PC-3 (cell line): ENCODE results near the gene MPIG6B. TPM values are rescaled to one million over a fixed set of nuclear protein-coding genes. Genes with fewer than 3 reads are reported as not detected.

Experiments used
- ATAC-seq: fragments of 200-7000 bp; cut with Tn5 transposase; 2 replicates; pipeline ENCODE4 v1.9.1; 2020; ENCODE audit warnings: mild to moderate bottlenecking, moderate library complexity
- BruUV-seq: library from RNA; stranded (reverse); fragments of 400-500 nt; replicated peaks from 2 replicates; lab custom pipeline; 2021; lab: Mats Ljungman, UMichigan
- CTCF ChIA-PET: fragments of 300-600 bp; sonication (Branson Sonifier 250); formaldehyde crosslinking; loops from one replicate; lab custom pipeline; 2022; ENCODE audit warnings: antibody characterized with exemption; lab: Charles Lee
- POLR2A ChIA-PET: fragments of 300-600 bp; sonication (Branson Sonifier 250); formaldehyde crosslinking; loops from one replicate; lab custom pipeline; 2022; ENCODE audit warnings: antibody characterized with exemption; ENCODE audit not compliant: unreplicated experiment; lab: Charles Lee
- DNase-seq: peaks from one replicate; pipeline ENCODE4 v3.0.0-alpha.2; 2015
- H2AFZ ChIP-seq: fragments of 300-600 bp; sonication (generic); 2 replicates; pipeline ENCODE4 v1.6.0; 2016; ENCODE audit warnings: antibody characterized with exemption, low read length
- H3F3A ChIP-seq: fragments of 300-600 bp; sonication (generic); one replicate; pipeline ENCODE4 v1.6.0; 2017; ENCODE audit warnings: antibody characterized with exemption, low read length, control low read depth, mild to moderate bottlenecking; ENCODE audit not compliant: unreplicated experiment
- H3K27ac ChIP-seq: fragments of 300-600 bp; sonication (generic); 2 replicates; pipeline ENCODE4 v1.5.1; 2016; ENCODE audit warnings: mild to moderate bottlenecking, low read length
- H3K27me3 ChIP-seq: fragments of 300-600 bp; sonication (generic); 2 replicates; pipeline ENCODE4 v1.6.1; 2016; ENCODE audit warnings: low read length, mixed read lengths
- H3K36me3 ChIP-seq: fragments of 300-600 bp; sonication (generic); 2 replicates; pipeline ENCODE4 v1.6.1; 2016; ENCODE audit warnings: low read depth, mixed run types, low read length, mixed read lengths
- H3K4me1 ChIP-seq: fragments of 300-600 bp; sonication (generic); 2 replicates; pipeline ENCODE4 v1.5.1; 2016; ENCODE audit warnings: low read length; ENCODE audit not compliant: insufficient read depth
- H3K4me2 ChIP-seq: fragments of 300-600 bp; sonication (generic); 2 replicates; pipeline ENCODE4 v1.6.0; 2016; ENCODE audit warnings: low read length
- H3K4me3 ChIP-seq: fragments of 300-600 bp; sonication (generic); 2 replicates; pipeline ENCODE4 v1.5.1; 2016; ENCODE audit warnings: mild to moderate bottlenecking, low read length, mixed read lengths
- H3K79me2 ChIP-seq: fragments of 300-600 bp; sonication (generic); 2 replicates; pipeline ENCODE4 v1.6.1; 2017; ENCODE audit warnings: low read length, mixed read lengths
- H3K9ac ChIP-seq: fragments of 300-600 bp; sonication (generic); 2 replicates; pipeline ENCODE4 v1.6.0; 2016; ENCODE audit warnings: mild to moderate bottlenecking, low read length
- H3K9me2 ChIP-seq: fragments of 300-600 bp; sonication (generic); replicated peaks from 2 replicates; pipeline ENCODE4 v1.6.1; 2016; ENCODE audit warnings: mixed run types, low read length, mixed read lengths
- H3K9me3 ChIP-seq: fragments of 300-600 bp; sonication (generic); 2 replicates; pipeline ENCODE4 v1.6.1; 2016; ENCODE audit warnings: low read length, mixed read lengths
- H4K20me1 ChIP-seq: fragments of 300-600 bp; sonication (generic); 2 replicates; pipeline ENCODE4 v1.6.1; 2016; ENCODE audit warnings: low read length, mixed read lengths
- CTCF ChIP-seq: fragments of 300-600 bp; sonication (generic); conservative IDR thresholded peaks from 2 replicates; pipeline ENCODE4 v1.5.1; 2017; ENCODE audit warnings: antibody characterized with exemption, low read depth, mild to moderate bottlenecking, low read length
- EZH2 ChIP-seq: fragments of 300-600 bp; sonication (generic); IDR thresholded peaks from one replicate; pipeline ENCODE4 v1.6.1; 2017; ENCODE audit warnings: antibody characterized with exemption, mild to moderate bottlenecking, low read length; ENCODE audit not compliant: unreplicated experiment
- EZH2phosphoT487 ChIP-seq: fragments of 300-600 bp; sonication (generic); IDR thresholded peaks from 2 replicates; pipeline ENCODE4 v1.6.1; 2018; ENCODE audit warnings: mild to moderate bottlenecking, antibody characterized with exemption, low read length, borderline replicate concordance
- intact Hi-C: fragments of 100-400 bp; cut with micrococcal nuclease; formaldehyde crosslinking; loops from 2 replicates; pipeline ENCODE4 v1.9.0; 2023
- total RNA-seq: library from RNA; depleted of rRNA; stranded (reverse); fragments of >200 nt; gene quantifications from 2 replicates; pipeline ENCODE4 v1.2.3, GENCODE V29; 2014

MPIG6B gene
- total RNA-seq, 1 experiment from 2014 or later: not detected

DNA sequence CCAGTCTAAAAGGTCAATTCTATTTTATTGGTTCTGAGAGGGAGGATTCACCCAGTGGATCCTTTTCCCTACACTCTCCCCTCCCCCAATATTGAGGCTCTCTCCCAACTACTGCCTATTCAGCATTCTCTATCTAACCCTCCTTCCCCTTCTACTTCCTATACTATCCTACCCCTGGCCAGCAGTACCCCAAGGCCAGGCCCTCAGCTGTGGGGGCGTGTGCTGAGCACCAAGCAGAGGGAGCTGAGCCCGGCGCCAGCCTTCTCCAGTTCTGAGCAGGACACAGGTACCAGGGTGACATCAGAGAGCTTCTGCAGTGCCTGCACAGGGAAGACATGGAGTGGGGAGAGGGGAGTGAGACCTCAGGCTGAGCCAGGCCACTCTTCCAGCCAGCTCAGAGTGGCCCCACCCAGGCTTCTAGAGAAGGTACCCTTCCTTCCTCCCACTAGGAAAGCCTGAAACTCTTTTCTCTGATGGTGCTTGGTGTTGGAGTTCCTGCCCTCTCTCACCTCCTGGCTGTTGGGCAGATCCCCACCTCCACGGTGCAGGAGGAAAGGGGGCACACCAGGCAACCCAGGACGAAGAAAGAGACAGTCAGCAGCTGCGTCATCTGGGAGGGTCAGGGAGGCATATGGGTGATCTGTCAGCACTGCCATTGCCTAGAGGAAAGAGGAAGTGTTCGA lies 4.0 kb downstream of the MPIG6B start:
- no peak overlapping the region for H3K4me2 ChIP-seq
- ChIA-PET CTCF (no interaction called here), POLR2A (no interaction called here)
- DNase-seq (no peak), ATAC-seq (no peak)
- no peaks in the 10 kb centered on the region for H3K4me1 ChIP-seq
- no peaks in the 10 kb centered on the region for H3K9me3 ChIP-seq
- TF ChIP-seq EZH2phosphoT487 (no peak), EZH2 (no peak), CTCF (no peak)
- H2AFZ ChIP-seq: no peak overlapping the region
- intact Hi-C loops: no loop called here
- no peaks in the 10 kb centered on the region for H3K79me2 ChIP-seq
- H3K27ac ChIP-seq: no peak overlapping the region
- peaks cover 4% of the 10 kb centered on the region for H3F3A ChIP-seq
- no peaks in the 10 kb centered on the region for H3K9me2 ChIP-seq
- no peak overlapping the region for H3K9ac ChIP-seq
- H3K4me3 ChIP-seq: no peak overlapping the region
- no peaks in the 10 kb centered on the region for H3K27me3 ChIP-seq
- no peaks in the 10 kb centered on the region for H4K20me1 ChIP-seq
- H3K36me3 ChIP-seq: peaks cover 15% of the 10 kb centered on the region
- no TSS peak for BruUV-seq

DNA sequence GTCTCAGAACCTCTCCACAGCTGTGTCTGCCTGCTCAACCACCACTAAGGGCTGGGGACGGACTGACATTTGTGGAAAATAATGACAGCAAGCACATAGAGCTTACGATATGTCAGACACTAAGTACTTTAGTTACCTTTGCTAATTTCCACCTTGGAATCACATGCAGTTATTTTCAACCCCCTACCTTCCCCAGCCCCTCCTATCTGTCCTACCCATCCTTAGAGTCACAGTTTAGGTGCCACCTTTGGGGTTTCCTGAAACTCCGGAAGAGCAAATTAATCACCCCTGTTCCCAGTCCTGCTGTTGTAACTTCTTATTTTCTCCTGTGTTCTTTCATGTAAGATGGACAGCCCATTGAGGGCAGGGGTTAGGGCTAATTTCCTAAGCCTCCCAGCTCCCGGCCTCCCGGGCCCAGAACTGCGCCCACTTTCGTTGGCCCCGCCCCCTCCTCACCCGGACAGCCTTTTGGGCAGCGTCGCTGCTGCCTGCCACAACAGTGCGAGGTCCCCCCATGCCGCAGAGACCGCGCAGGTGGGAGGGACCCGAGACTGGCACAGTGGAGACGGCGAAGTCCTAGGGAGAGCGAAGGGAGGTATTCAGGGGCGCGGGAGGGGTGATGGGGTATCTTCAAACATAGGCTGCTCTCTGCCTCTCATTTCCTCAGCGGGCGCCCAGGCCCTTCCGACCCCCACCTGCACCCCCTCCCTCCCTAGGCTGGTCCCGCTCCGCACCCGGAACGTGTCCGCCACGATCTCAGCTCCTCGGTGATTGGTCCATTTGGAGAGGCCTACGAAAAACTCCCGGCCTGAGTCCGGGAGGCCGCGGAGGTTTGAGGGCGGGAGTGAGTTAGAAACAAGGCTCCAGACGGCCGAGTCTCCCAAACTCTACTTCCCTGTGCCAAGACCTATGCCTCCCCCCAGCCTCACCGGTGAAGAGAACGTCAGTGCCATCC lies 4.8 kb downstream of the MPIG6B start:
- H3F3A ChIP-seq: peaks cover 4% of the 10 kb centered on the region
- intact Hi-C loops: no loop called here
- peaks cover under 1% of the 10 kb centered on the region; the same call in 1 of the 2 replicates for H3K79me2 ChIP-seq
- no peaks in the 10 kb centered on the region for H3K9me3 ChIP-seq
- ChIA-PET POLR2A (no interaction called here), CTCF (no interaction called here)
- ATAC-seq (no peak), DNase-seq (no peak)
- no peaks in the 10 kb centered on the region for H4K20me1 ChIP-seq
- H3K4me2 ChIP-seq: peak overlapping the region; percentile 89
- peak overlapping the region; percentile 77 for H3K4me3 ChIP-seq
- H3K4me1 ChIP-seq: no peaks in the 10 kb centered on the region
- H2AFZ ChIP-seq: no peak overlapping the region
- no peak overlapping the region for H3K27ac ChIP-seq
- no peaks in the 10 kb centered on the region for H3K27me3 ChIP-seq
- H3K9me2 ChIP-seq: no peaks in the 10 kb centered on the region
- TF ChIP-seq EZH2phosphoT487 (no peak), CTCF (no peak), EZH2 (no peak)
- peaks cover 21% of the 10 kb centered on the region for H3K36me3 ChIP-seq
- no TSS peak for BruUV-seq
- no peak overlapping the region for H3K9ac ChIP-seq
